Caco-2 (cell line): ENCODE data around the gene ACTL7B. TPM values are rescaled to one million over a fixed set of nuclear protein-coding genes. Genes with fewer than 3 reads are reported as not detected.

ENCODE experiments used
- BruUV-seq: library from RNA; stranded (reverse); fragments of 400-500 nt; replicated peaks from 2 replicates; lab custom pipeline; 2021; lab: Mats Ljungman, UMichigan
- CTCF ChIA-PET: fragments of 300-600 bp; sonication (Branson Sonifier 250); formaldehyde crosslinking; loops from one replicate; lab custom pipeline; 2022; ENCODE audit warnings: antibody characterized with exemption; lab: Charles Lee
- POLR2A ChIA-PET: fragments of 300-600 bp; sonication (Branson Sonifier 250); formaldehyde crosslinking; loops from one replicate; lab custom pipeline; 2022; ENCODE audit warnings: antibody characterized with exemption; lab: Charles Lee
- DNase-seq, 2 experiments: peaks; one replicate each; pipeline versions ENCODE4 v3.0.0 to v3.0.0-alpha.2; 2020 to 2022
- H3K27me3 ChIP-seq: replicated peaks from 2 replicates; pipeline ENCODE4 v1.6.0; 2011; ENCODE audit warnings: low read length; ENCODE audit not compliant: control insufficient read depth, insufficient read depth
- H3K36me3 ChIP-seq: 2 replicates; pipeline ENCODE4 v1.5.1; 2011; ENCODE audit warnings: low read length; ENCODE audit not compliant: control insufficient read depth, insufficient read depth
- H3K4me1 ChIP-seq: fragments of 250-450 bp; sonication (Bioruptor Pico); 2 replicates; pipeline ENCODE4 v1.5.1; 2020; ENCODE audit warnings: mild to moderate bottlenecking
- H3K4me3 ChIP-seq: 2 replicates; pipeline ENCODE4 v1.5.1; 2011; ENCODE audit warnings: low read depth, mild to moderate bottlenecking, control low read depth, low read length
- H3K9me3 ChIP-seq: fragments of 250-450 bp; sonication (Bioruptor Pico); 2 replicates; pipeline ENCODE4 v1.5.1; 2020; ENCODE audit warnings: mild to moderate bottlenecking, moderate library complexity
- H3K27ac Mint-ChIP-seq: one replicate; pipeline ENCODE4 v1.8.0; 2022; ENCODE audit warnings: mixed read lengths; ENCODE audit not compliant: unreplicated experiment
- H3K27me3 Mint-ChIP-seq: one replicate; pipeline ENCODE4 v1.8.0; 2022; ENCODE audit warnings: mixed read lengths; ENCODE audit not compliant: insufficient read depth, unreplicated experiment
- H3K36me3 Mint-ChIP-seq: one replicate; pipeline ENCODE4 v1.8.0; 2022; ENCODE audit warnings: mild to moderate bottlenecking, mixed read lengths; ENCODE audit not compliant: insufficient read depth, unreplicated experiment
- H3K4me1 Mint-ChIP-seq: one replicate; pipeline ENCODE4 v1.8.0; 2022; ENCODE audit warnings: low read depth, mixed read lengths; ENCODE audit not compliant: unreplicated experiment
- H3K4me3 Mint-ChIP-seq: one replicate; pipeline ENCODE4 v1.8.0; 2022; ENCODE audit warnings: mild to moderate bottlenecking, moderate library complexity, mixed read lengths; ENCODE audit not compliant: unreplicated experiment
- H3K9me3 Mint-ChIP-seq: one replicate; pipeline ENCODE4 v1.8.0; 2022; ENCODE audit warnings: mixed read lengths; ENCODE audit not compliant: unreplicated experiment
- CTCF ChIP-seq, 2 experiments: fragments of 200-600 bp in 1 of 2; IDR thresholded peaks; 1 replicate in 1 of 2; 2 replicates in 1 of 2; pipeline versions ENCODE4 v1.5.1 to v1.8.0; 2011 to 2022; ENCODE audit warnings: antibody characterized with exemption in 1 of 2, control low read depth in 1 of 2, inconsistent platforms in 1 of 2, low read depth in 1 of 2, low read length in 1 of 2, mild to moderate bottlenecking in 1 of 2, moderate library complexity in 1 of 2; ENCODE audit not compliant: insufficient read depth in 1 of 2, severe bottlenecking in 1 of 2, unreplicated experiment in 1 of 2
- intact Hi-C: fragments of 100-400 bp; cut with micrococcal nuclease; formaldehyde crosslinking; loops from one replicate; pipeline ENCODE4 v1.10.0; 2022; ENCODE audit not compliant: unreplicated experiment
- total RNA-seq: library from RNA; stranded (reverse); gene quantifications from 2 replicates; pipeline ENCODE4 v1.2.3, GENCODE V29; 2022

The ACTL7B gene
- total RNA-seq, 1 experiment from 2014 or later: not detected

GRCh38 chr9:108845947-108846346 is 9.8 kb downstream of the ACTL7B start:
- ChIA-PET CTCF (no interaction called here), POLR2A (no interaction called here)
- H3K27me3 Mint-ChIP-seq: no peaks in the 10 kb centered on the region
- Histone ChIP-seq H3K9me3 (no peaks in the 10 kb centered on the region), H3K4me3 (no peak overlapping the region), H3K27me3 (no peaks in the 10 kb centered on the region), H3K36me3 (no peaks in the 10 kb centered on the region), H3K4me1 (no peaks in the 10 kb centered on the region)
- no peak overlapping the region for H3K27ac Mint-ChIP-seq
- no peak for DNase-seq
- no peaks in the 10 kb centered on the region for H3K36me3 Mint-ChIP-seq
- intact Hi-C loops: no loop called here
- no peak overlapping the region for H3K4me3 Mint-ChIP-seq
- no TSS peak for BruUV-seq
- no peak for TF ChIP-seq CTCF (IDR thresholded peaks at IDR 0.05; ENCODE audit: insufficient read depth in 1 of 2, low read depth in 1 of 2, low read length in 1 of 2, severe bottlenecking in 1 of 2, unreplicated experiment in 1 of 2)
- no peaks in the 10 kb centered on the region for H3K9me3 Mint-ChIP-seq
- H3K4me1 Mint-ChIP-seq: no peaks in the 10 kb centered on the region

- no peak for TF ChIP-seq CTCF (IDR thresholded peaks at IDR 0.05; ENCODE audit: insufficient read depth in 1 of 2, low read depth in 1 of 2, low read length in 1 of 2, severe bottlenecking in 1 of 2, unreplicated experiment in 1 of 2)
- Histone ChIP-seq H3K9me3 (no peaks in the 10 kb centered on the region), H3K4me1 (no peaks in the 10 kb centered on the region), H3K27me3 (no peaks in the 10 kb centered on the region), H3K36me3 (no peaks in the 10 kb centered on the region), H3K4me3 (no peak overlapping the region)
- Mint-ChIP-seq H3K9me3 (no peaks in the 10 kb centered on the region), H3K4me1 (no peaks in the 10 kb centered on the region), H3K4me3 (no peak overlapping the region), H3K27me3 (no peaks in the 10 kb centered on the region), H3K36me3 (no peaks in the 10 kb centered on the region), H3K27ac (no peak overlapping the region)
- intact Hi-C loops: no loop called here
- DNase-seq: no peak
- BruUV-seq: no TSS peak
- POLR2A ChIA-PET: no interaction called here
- CTCF ChIA-PET: no interaction called here
Observed at GRCh38 chr9:108845507-108845906, 10.3 kb downstream of the ACTL7B start.

GRCh38 chr9:108844856-108845255 is 10.9 kb downstream of the ACTL7B start:
- Mint-ChIP-seq H3K27me3 (no peaks in the 10 kb centered on the region), H3K36me3 (no peaks in the 10 kb centered on the region), H3K4me3 (no peak overlapping the region), H3K27ac (no peak overlapping the region), H3K4me1 (no peaks in the 10 kb centered on the region), H3K9me3 (no peaks in the 10 kb centered on the region)
- no TSS peak for BruUV-seq
- no peaks in the 10 kb centered on the region for H3K36me3 ChIP-seq
- H3K4me3 ChIP-seq: no peak overlapping the region
- ChIA-PET POLR2A (no interaction called here), CTCF (no interaction called here)
- no peaks in the 10 kb centered on the region for H3K4me1 ChIP-seq
- intact Hi-C loops: no loop called here
- DNase-seq: no peak
- TF ChIP-seq CTCF (IDR thresholded peaks at IDR 0.05; ENCODE audit: insufficient read depth in 1 of 2, low read depth in 1 of 2, low read length in 1 of 2, severe bottlenecking in 1 of 2, unreplicated experiment in 1 of 2): no peak
- H3K9me3 ChIP-seq: no peaks in the 10 kb centered on the region
- no peaks in the 10 kb centered on the region for H3K27me3 ChIP-seq
